ENCODE results near the gene USH2A. TPM values are rescaled to one million over a fixed set of nuclear protein-coding genes. Genes with fewer than 3 reads are reported as not detected.

USH2A gene, protein sequence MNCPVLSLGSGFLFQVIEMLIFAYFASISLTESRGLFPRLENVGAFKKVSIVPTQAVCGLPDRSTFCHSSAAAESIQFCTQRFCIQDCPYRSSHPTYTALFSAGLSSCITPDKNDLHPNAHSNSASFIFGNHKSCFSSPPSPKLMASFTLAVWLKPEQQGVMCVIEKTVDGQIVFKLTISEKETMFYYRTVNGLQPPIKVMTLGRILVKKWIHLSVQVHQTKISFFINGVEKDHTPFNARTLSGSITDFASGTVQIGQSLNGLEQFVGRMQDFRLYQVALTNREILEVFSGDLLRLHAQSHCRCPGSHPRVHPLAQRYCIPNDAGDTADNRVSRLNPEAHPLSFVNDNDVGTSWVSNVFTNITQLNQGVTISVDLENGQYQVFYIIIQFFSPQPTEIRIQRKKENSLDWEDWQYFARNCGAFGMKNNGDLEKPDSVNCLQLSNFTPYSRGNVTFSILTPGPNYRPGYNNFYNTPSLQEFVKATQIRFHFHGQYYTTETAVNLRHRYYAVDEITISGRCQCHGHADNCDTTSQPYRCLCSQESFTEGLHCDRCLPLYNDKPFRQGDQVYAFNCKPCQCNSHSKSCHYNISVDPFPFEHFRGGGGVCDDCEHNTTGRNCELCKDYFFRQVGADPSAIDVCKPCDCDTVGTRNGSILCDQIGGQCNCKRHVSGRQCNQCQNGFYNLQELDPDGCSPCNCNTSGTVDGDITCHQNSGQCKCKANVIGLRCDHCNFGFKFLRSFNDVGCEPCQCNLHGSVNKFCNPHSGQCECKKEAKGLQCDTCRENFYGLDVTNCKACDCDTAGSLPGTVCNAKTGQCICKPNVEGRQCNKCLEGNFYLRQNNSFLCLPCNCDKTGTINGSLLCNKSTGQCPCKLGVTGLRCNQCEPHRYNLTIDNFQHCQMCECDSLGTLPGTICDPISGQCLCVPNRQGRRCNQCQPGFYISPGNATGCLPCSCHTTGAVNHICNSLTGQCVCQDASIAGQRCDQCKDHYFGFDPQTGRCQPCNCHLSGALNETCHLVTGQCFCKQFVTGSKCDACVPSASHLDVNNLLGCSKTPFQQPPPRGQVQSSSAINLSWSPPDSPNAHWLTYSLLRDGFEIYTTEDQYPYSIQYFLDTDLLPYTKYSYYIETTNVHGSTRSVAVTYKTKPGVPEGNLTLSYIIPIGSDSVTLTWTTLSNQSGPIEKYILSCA (N-terminal part only)
- polyA plus RNA-seq (2013, experiment 1 of 2) = 0.26 TPM
- polyA plus RNA-seq (2013, experiment 2 of 2) = 0.10 TPM

DNA sequence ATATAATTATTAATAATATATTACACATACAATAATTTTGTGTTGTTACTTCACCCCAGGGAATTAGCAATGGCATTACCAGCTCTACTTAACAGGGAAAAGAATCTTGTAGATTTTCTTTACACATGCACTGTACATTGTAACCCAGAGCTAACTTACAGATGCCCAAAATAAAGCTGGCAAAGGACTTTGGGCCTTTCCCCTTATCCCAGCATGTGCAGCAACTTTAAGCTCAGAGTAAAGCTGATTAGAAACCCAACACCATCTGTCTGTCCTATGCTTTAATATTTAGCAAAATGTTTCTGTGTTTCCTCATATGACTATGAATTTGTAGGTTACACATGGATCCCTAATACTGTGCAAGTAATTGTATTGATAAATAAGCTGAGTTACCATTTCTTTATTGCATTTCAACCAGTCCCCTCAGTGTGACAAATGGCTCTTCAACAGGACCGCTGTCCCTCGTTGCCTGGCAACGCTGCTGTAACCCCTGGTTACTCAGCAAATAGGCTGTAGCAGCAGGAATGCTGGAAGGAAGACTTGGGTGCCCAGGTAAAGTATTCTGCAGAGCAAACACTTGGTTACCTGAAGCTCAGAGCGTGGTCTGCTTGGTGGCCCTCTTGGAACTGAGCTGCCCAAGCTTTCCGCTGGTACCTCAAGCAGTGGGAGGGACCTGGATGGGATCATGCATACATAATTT is at the start of gene USH2A:
USH2A (minus strand) TSS at position 628 of the 700 bp plus-strand sequence. CDS start 1,112 bp downstream, outside the sequence.
- H3K36me3 ChIP-seq (ENCODE audit: control insufficient read depth, insufficient read depth, low read length) = no peaks in the 10 kb centered on the region
- H3K27ac ChIP-seq (ENCODE audit: low read depth, low read length, severe bottlenecking) = no peak within 1 kb of the TSS
- H3K4me1 ChIP-seq (ENCODE audit: control insufficient read depth, insufficient read depth, low read length, poor library complexity, severe bottlenecking) = no peaks in the 10 kb centered on the region
- WGBS, 2 experiments (ENCODE audit: insufficient coverage in 2 of 2) = 89 to 91% methylated on average over 4 to 5 of the region's 5 CpGs
- H3K4me3 ChIP-seq (ENCODE audit: extremely low read depth, insufficient read depth, low read length, poor library complexity, severe bottlenecking) = no peak within 1 kb of the TSS
- no peaks in the 10 kb centered on the region for H3K9me3 ChIP-seq (ENCODE audit: control insufficient read depth, low read length)

DNA sequence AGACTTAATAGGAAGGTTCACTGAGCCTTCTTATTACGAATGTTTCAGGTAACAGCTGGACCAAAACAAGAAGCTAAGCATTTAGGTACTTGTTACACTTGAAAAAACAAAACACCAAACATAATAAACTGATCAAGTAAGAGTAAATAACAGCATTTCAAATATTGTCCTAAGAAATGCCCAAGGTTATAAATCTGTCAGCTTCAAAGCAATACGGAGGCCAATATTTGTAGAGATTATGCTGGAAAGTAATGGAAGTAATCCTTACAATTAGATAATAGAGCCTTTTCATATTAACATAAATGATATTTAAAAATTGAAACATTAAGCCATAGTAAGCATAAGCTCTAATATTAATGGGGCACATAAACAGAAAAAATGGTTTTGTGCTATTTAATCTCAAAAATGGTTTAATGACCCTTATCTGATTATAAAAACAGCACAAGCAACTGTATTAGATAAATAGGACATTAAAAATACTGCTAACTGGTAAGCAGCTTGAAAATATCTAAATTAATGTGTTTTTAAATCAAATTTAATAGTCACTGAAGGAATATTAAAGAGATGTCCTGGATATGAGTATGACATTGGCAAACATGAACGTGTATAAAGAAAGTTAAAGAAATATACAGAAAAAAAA is 43.0 kb upstream of the USH2A start:
- WGBS, 2 experiments (ENCODE audit: insufficient coverage in 2 of 2) = no CpG with 5 or more reads among the region's 3 CpGs
- H3K4me1 ChIP-seq (ENCODE audit: control insufficient read depth, insufficient read depth, low read length, poor library complexity, severe bottlenecking) = peaks cover 16% of the 10 kb centered on the region
- no peaks in the 10 kb centered on the region for H3K36me3 ChIP-seq (ENCODE audit: control insufficient read depth, insufficient read depth, low read length)
- H3K9me3 ChIP-seq (ENCODE audit: control insufficient read depth, low read length) = no peaks in the 10 kb centered on the region
- no peak overlapping the region for H3K27ac ChIP-seq (ENCODE audit: low read depth, low read length, severe bottlenecking)
- no peak overlapping the region for H3K4me3 ChIP-seq (ENCODE audit: extremely low read depth, insufficient read depth, low read length, poor library complexity, severe bottlenecking)

DNA sequence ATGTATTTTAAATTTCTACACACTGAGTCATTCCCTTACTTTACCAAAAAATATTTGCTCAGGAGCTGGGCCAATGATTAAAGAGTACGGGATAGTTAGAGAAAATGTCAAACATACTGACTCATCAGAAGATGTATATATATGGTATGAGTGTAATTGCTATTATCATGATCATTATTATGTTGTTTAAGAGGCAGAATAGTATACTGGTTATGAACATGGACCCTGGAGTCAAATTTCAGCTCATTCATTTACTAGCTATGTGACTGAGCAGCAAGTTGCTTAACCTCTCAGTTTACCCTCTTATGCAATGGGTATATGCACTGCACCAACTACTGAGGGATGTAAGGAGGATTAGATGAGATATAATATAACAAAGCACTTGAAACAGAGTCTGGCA is 41.2 kb upstream of the USH2A start:
- peaks cover 19% of the 10 kb centered on the region for H3K4me1 ChIP-seq (ENCODE audit: control insufficient read depth, insufficient read depth, low read length, poor library complexity, severe bottlenecking)
- no peak overlapping the region for H3K27ac ChIP-seq (ENCODE audit: low read depth, low read length, severe bottlenecking)
- H3K36me3 ChIP-seq (ENCODE audit: control insufficient read depth, insufficient read depth, low read length) = no peaks in the 10 kb centered on the region
- H3K9me3 ChIP-seq (ENCODE audit: control insufficient read depth, low read length) = no peaks in the 10 kb centered on the region
- no peak overlapping the region for H3K4me3 ChIP-seq (ENCODE audit: extremely low read depth, insufficient read depth, low read length, poor library complexity, severe bottlenecking)
- no CpG with 5 or more reads among the region's 1 CpG for WGBS, 2 experiments (ENCODE audit: insufficient coverage in 2 of 2)

DNA sequence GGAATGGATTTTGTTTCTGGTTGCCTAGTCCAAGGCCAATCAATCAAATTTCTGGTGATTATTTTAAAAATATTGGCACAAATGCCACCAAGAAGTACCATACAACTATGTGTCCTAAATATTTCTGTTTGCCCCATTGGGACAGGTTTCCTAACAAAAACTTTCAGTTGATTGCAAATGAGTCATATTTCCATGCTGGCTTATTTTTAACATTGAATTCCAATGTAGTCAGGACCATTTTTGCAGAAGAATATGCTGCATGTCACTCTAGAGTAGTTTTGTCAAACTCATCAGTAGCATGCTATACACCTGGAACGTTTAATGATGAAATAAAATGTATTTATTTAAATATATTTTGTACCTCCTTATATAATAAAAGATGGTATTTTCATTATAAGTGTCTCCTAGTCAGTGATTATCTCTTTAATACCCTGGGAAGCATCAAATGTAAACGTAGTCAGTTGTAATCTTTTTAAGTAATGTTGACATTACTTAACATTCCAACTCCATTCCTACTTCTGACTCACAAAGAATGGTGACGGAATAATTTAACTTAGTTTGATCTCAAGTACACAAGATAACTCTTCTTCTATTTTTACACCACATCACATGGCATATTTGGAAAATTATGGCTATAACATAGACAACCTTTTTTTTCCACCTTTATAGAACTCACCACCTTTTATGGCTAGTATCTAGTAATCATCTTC is 39.0 kb upstream of the USH2A start:
- peaks cover 24% of the 10 kb centered on the region for H3K4me1 ChIP-seq (ENCODE audit: control insufficient read depth, insufficient read depth, low read length, poor library complexity, severe bottlenecking)
- H3K27ac ChIP-seq (ENCODE audit: low read depth, low read length, severe bottlenecking) = peak overlapping the region; percentile 44
- no peaks in the 10 kb centered on the region for H3K36me3 ChIP-seq (ENCODE audit: control insufficient read depth, insufficient read depth, low read length)
- no peaks in the 10 kb centered on the region for H3K9me3 ChIP-seq (ENCODE audit: control insufficient read depth, low read length)
- WGBS, 2 experiments (ENCODE audit: insufficient coverage in 2 of 2) = no CpG with 5 or more reads among the region's 3 CpGs
- no peak overlapping the region for H3K4me3 ChIP-seq (ENCODE audit: extremely low read depth, insufficient read depth, low read length, poor library complexity, severe bottlenecking)

DNA sequence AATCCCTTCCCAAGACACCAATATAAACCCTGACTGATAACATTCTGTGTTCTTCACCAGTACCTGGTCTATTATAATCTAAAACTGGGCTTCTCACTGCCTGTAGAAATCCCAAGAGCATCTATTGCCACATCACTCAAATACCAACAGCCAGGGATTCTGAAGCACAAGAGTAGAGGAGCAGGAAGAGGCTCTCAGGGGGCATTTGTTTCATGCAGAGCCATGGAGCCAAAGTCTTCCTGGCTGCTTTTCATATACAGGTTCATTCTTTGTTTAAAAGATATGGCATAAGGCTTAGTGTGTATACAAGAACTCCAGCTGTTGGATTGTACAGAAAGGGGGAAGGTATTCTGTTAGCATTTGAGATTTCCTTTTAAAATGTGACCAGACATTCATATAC is 38.2 kb upstream of the USH2A start:
- Histone ChIP-seq H3K4me3 (ENCODE audit: extremely low read depth, insufficient read depth, low read length, poor library complexity, severe bottlenecking) (no peak overlapping the region), H3K9me3 (ENCODE audit: control insufficient read depth, low read length) (no peaks in the 10 kb centered on the region), H3K4me1 (ENCODE audit: control insufficient read depth, insufficient read depth, low read length, poor library complexity, severe bottlenecking) (peaks cover 27% of the 10 kb centered on the region), H3K27ac (ENCODE audit: low read depth, low read length, severe bottlenecking) (peak overlapping the region; percentile 39), H3K36me3 (ENCODE audit: control insufficient read depth, insufficient read depth, low read length) (no peaks in the 10 kb centered on the region)

DNA sequence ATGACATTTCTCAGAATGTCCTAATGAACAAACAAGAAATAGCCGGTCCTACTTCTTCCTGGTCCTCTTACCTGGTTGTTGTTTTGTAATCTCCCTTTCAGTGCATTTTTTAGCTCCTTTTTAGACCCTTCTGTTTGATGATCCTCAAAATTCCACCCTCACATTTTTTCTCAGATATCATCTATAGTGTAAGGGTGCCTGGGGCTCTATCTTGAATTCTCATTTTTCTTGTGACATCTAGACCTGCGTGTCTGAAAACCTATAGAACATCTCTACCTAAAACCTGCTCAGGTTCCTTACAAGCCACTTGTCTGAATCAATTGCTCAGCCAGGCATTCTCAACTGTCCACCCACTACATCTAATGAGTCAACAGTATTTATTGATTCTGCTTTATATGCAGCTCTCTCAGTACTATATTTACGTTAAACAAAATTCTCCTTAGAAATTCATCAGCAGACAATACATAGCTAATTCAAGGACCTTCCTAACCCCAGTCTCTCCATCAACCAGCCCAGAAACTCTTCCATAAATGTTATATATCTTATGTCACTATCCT is 36.5 kb upstream of the USH2A start:
- Histone ChIP-seq H3K36me3 (ENCODE audit: control insufficient read depth, insufficient read depth, low read length) (no peaks in the 10 kb centered on the region), H3K27ac (ENCODE audit: low read depth, low read length, severe bottlenecking) (no peak overlapping the region), H3K4me1 (ENCODE audit: control insufficient read depth, insufficient read depth, low read length, poor library complexity, severe bottlenecking) (peaks cover 27% of the 10 kb centered on the region), H3K9me3 (ENCODE audit: control insufficient read depth, low read length) (no peaks in the 10 kb centered on the region), H3K4me3 (ENCODE audit: extremely low read depth, insufficient read depth, low read length, poor library complexity, severe bottlenecking) (no peak overlapping the region)
- 91 to 92% methylated on average over 2 to 3 of the region's 3 CpGs for WGBS, 2 experiments (ENCODE audit: insufficient coverage in 2 of 2)

DNA sequence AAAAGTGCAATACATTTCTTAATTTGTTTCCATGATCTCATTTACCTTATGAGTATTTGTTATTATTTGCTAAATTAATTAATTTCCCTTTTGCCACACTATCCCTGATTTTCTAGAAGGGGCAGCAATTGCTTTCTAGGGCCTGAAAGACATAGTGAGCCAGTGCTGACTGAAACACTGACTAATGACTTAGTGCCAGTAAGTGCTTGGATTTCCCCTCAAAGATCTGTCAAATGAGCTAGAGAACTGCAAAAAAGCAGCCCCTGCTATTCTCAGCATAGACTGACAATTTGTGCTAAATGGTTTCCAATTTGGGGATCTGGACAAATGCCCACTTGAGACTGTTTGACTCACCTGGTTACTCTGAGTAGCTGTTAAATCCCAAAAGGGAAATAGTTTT is 35.6 kb upstream of the USH2A start:
- H3K9me3 ChIP-seq (ENCODE audit: control insufficient read depth, low read length) = no peaks in the 10 kb centered on the region
- H3K4me3 ChIP-seq (ENCODE audit: extremely low read depth, insufficient read depth, low read length, poor library complexity, severe bottlenecking) = no peak overlapping the region
- H3K27ac ChIP-seq (ENCODE audit: low read depth, low read length, severe bottlenecking) = no peak overlapping the region
- no peaks in the 10 kb centered on the region for H3K36me3 ChIP-seq (ENCODE audit: control insufficient read depth, insufficient read depth, low read length)
- H3K4me1 ChIP-seq (ENCODE audit: control insufficient read depth, insufficient read depth, low read length, poor library complexity, severe bottlenecking) = peaks cover 27% of the 10 kb centered on the region

DNA sequence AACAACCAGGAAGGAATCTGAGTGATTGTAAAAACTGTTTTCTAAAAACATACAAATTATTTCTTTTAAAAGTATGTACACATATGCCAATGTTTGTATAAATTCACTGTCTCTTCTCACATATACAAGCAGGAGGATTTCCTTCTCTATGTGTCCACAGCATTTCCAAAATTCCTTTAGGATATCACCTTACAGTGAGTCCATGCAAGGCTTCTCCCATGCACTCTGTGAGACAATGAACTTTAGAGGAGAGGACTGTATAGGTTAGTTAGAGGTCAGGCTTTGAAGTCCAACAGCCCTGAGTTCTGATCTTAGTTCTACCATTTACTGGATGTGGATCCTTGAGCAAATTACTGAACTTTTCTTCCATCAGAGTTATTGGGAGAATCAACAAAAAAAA is 34.1 kb upstream of the USH2A start:
- H3K9me3 ChIP-seq (ENCODE audit: control insufficient read depth, low read length) = no peaks in the 10 kb centered on the region
- no peak overlapping the region for H3K4me3 ChIP-seq (ENCODE audit: extremely low read depth, insufficient read depth, low read length, poor library complexity, severe bottlenecking)
- peak overlapping the region; percentile 32 for H3K27ac ChIP-seq (ENCODE audit: low read depth, low read length, severe bottlenecking)
- no peaks in the 10 kb centered on the region for H3K36me3 ChIP-seq (ENCODE audit: control insufficient read depth, insufficient read depth, low read length)
- peaks cover 17% of the 10 kb centered on the region for H3K4me1 ChIP-seq (ENCODE audit: control insufficient read depth, insufficient read depth, low read length, poor library complexity, severe bottlenecking)

DNA sequence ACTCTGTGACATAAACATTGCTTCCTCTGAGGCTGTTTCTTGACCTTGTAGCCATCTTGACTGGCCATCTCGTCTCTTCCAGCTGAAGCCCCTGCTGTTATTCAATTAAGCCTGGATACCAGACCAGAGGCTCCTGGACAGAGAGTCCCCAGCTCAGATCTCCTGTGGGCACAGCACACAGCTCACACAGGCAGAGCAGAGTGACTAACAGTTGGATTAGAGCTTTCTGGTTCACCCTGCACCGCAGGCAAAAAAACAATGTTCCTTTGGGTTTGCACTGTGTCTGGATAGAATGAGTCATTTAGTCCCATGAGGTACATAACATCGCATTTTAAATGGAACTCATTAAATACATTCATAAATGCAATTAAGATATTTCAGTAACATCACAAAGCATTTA is 33.4 kb upstream of the USH2A start:
- no peaks in the 10 kb centered on the region for H3K36me3 ChIP-seq (ENCODE audit: control insufficient read depth, insufficient read depth, low read length)
- WGBS, 2 experiments (ENCODE audit: insufficient coverage in 2 of 2) = 57 to 64% methylated on average over 2 of the region's 3 CpGs
- H3K27ac ChIP-seq (ENCODE audit: low read depth, low read length, severe bottlenecking) = peak overlapping the region; percentile 32
- H3K9me3 ChIP-seq (ENCODE audit: control insufficient read depth, low read length) = no peaks in the 10 kb centered on the region
- no peak overlapping the region for H3K4me3 ChIP-seq (ENCODE audit: extremely low read depth, insufficient read depth, low read length, poor library complexity, severe bottlenecking)
- peaks cover 15% of the 10 kb centered on the region for H3K4me1 ChIP-seq (ENCODE audit: control insufficient read depth, insufficient read depth, low read length, poor library complexity, severe bottlenecking)
